COLO668 (cell line): ENCODE measurements around the gene PLTP.
A peak's percentile ranks its signal among the peaks of the same experiment; 100 is the strongest.

ENCODE experiments used
- DNase-seq: peaks from one replicate; lab custom pipeline; 2025; ENCODE audit not compliant: unreplicated experiment; lab: John Stamatoyannopoulos, UW

The PLTP gene

GRCh38 chr20:45921337-45922189, 9.6 kb upstream of the PLTP start:
- no peak for DNase-seq

- DNase-seq, result no peak
These were observed 8.7 kb upstream of the PLTP start for GRCh38 chr20:45920462-45921336.

GRCh38 chr20:45919542-45920399, 7.8 kb upstream of the PLTP start:
- no peak for DNase-seq

GRCh38 chr20:45918779-45919537, 7.0 kb upstream of the PLTP start:
- no peak for DNase-seq

GRCh38 chr20:45918182-45918737, 6.3 kb upstream of the PLTP start:
- no peak for DNase-seq

GRCh38 chr20:45917790-45918141, 5.8 kb upstream of the PLTP start:
- no peak for DNase-seq

- DNase-seq, result no peak
These were observed 1.2 kb upstream of the PLTP start for GRCh38 chr20:45913116-45913515.

GRCh38 chr20:45912344-45912682, 358 bp upstream of the PLTP start:
- DNase-seq, result no peak

GRCh38 chr20:45910670-45911485, 1.1 kb downstream of the PLTP start:
- peak; percentile 10 for DNase-seq

GRCh38 chr20:45909817-45910669, 1.9 kb downstream of the PLTP start:
- DNase-seq, result no peak

- no peak for DNase-seq
These were observed 2.6 kb downstream of the PLTP start for GRCh38 chr20:45909336-45909808.

GRCh38 chr20:45908084-45908483, 3.9 kb downstream of the PLTP start:
- DNase-seq, result no peak

GRCh38 chr20:45907219-45907948, 4.6 kb downstream of the PLTP start:
- DNase-seq, result no peak

- DNase-seq, result no peak
These were observed 6.4 kb downstream of the PLTP start for GRCh38 chr20:45905505-45906079.

- DNase-seq, result no peak
These were observed 7.1 kb downstream of the PLTP start for GRCh38 chr20:45904583-45905504.

GRCh38 chr20:45902199-45902701, 9.7 kb downstream of the PLTP start:
- no peak for DNase-seq
